NT2/D1 (cell line): ENCODE data around the gene BCDIN3D.

Source experiments
- SUZ12 ChIP-seq: IDR thresholded peaks from 2 replicates; pipeline ENCODE4 v1.6.1; 2011; ENCODE audit not compliant: insufficient read length, insufficient read depth; ENCODE audit errors: extremely low read depth
- YY1 ChIP-seq: IDR thresholded peaks from 2 replicates; pipeline ENCODE4 v1.6.1; 2011; ENCODE audit not compliant: insufficient read length, insufficient read depth
- ZNF274 ChIP-seq: IDR thresholded peaks from 2 replicates; pipeline ENCODE4 v1.6.1; 2011; ENCODE audit warnings: mild to moderate bottlenecking, low read depth, low read length

DNA sequence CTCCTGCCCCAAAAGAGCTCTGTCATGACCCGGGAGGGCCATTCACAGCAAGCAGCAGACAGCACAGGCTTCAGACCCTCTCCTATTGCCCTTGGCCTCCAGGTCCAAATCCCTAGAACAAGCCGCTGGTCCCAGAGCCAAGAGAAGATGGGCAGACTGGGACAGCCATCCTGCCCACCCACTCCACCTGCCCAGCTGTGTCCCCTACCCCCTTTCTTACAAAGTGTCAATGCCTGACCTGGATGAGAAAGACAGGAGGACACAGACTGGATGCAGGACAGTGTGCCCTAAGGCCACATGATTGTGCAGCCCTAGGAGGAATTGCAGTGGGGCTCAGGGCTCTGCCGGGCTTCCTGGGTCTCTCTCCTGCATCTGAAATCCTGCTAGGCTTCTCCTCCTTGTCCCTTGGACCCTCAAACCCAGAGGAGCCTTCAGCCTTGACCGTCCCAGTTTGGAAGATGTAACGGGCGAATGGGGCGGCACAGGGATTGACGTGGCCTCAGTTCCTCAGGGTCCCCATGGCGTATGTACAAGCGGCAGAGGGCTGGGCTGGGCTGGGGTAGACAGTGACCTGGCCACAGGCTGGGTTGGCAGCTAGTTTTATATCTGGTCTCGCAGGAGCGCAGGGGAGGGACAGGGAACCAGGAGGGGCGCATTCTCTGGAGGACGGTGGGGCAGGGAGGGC, 27.1 kb upstream of the BCDIN3D start:
- TF ChIP-seq ZNF274 (no peak), YY1 (no peak), SUZ12 (no peak)
